IPS DF 6.9 (cell line): ENCODE results near the gene RALGPS1.

Experiments used
- DNase-seq: peaks from one replicate; pipeline ENCODE4 v3.0.0-alpha.2; 2013; ENCODE audit warnings: low read depth, low spot score
- H3K27ac ChIP-seq: one replicate; pipeline ENCODE4 v1.5.1; 2013; ENCODE audit warnings: low read length, control low read depth
- H3K27me3 ChIP-seq: 2 replicates; pipeline ENCODE4 v1.6.1; 2013; ENCODE audit warnings: mild to moderate bottlenecking, low read length; ENCODE audit not compliant: control insufficient read depth, insufficient read depth
- H3K36me3 ChIP-seq: 2 replicates; pipeline ENCODE4 v1.6.1; 2013; ENCODE audit warnings: low read length; ENCODE audit not compliant: control insufficient read depth, insufficient read depth
- H3K4me1 ChIP-seq: 2 replicates; pipeline ENCODE4 v1.6.1; 2013; ENCODE audit warnings: low read length; ENCODE audit not compliant: control insufficient read depth, insufficient read depth
- H3K4me3 ChIP-seq: 2 replicates; pipeline ENCODE4 v1.5.1; 2013; ENCODE audit warnings: mild to moderate bottlenecking, low read length
- H3K9me3 ChIP-seq: 2 replicates; pipeline ENCODE4 v1.6.1; 2013; ENCODE audit warnings: low read length, inconsistent platforms; ENCODE audit not compliant: control insufficient read depth, insufficient read depth
- WGBS: extraction: QIAGEN DNeasy Blood & Tissue Kit; methylation state at CpG from one replicate; pipeline ENCODE4 v1.1.7; 2013; ENCODE audit warnings: mixed read lengths, missing lambda C conversion rate; ENCODE audit not compliant: insufficient read length, insufficient coverage; 5-methylcytosine and 5-hydroxymethylcytosine counted together

The RALGPS1 gene

DNA sequence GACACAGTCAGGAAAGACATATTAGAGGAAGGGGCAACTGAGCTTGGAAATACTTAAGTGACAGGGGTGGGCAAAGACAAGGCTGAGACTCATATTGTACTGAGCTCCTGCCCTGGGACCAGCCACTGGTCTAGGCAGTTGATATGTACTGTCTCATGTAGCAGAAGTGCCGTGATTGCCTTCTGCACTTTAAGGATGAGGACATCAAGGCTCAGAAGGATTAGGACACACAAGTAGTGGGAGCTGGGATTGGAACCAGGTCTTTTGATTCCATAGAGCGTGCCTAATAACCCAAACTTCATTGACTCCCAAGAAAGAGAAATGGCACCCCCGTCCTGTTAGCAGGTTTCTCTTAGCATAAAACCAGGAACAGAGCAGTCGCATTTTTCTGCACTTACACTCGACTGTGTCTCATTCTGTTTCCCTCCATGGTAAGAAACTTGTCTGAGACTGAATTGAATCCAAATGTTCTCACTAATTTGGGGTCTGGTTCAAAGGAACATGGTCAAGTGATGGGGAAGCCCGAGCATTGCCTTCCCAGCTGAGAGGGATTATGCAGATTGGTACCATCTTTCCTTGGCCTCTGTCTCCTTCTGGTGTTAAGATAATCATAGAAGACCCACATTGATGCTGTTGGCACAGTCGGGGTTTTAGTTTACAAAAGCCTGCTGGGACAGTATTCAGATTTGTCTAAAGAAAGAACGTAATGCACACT lies 137.5 kb downstream of the RALGPS1 start:
- WGBS, result no CpG with 5 or more reads among the region's 8 CpGs

DNA sequence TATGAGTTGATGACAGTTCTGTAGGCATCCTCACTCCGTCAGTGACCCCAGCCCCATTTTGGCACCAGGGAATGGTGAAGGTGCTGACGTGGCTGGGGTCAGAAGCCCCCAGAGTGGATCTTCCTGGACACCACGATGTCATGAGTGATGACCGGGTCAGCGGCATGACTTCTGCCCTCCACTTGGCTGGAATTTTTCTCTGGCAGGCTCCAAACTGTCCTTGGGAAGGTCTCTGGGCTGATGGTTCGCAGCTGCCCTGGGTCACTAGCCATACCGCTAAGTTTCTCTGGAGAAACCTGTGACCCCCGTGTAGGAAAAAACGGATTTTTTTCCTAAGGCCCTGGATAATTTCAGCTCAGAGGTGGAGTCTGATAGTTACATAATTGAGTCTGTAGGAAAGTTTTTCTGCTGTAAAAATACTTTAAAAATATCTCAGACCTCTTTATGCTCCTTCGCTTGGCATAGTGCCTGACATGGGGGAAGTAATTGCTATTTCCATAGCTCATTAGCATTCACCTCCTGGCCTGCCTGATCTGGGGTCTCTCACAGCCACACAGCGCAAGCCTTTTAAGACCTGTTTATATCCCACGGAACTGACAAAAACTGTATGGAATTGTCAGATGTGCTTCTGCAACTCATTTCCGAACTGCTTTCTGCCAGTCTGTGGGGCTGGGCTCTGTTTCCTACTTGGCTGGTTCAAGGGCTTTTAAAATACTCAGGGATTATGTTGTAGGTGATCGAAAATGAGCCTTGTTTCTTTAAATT lies 138.7 kb downstream of the RALGPS1 start:
- Histone ChIP-seq H3K4me3 (no peak overlapping the region), H3K27me3 (no peaks in the 10 kb centered on the region), H3K4me1 (no peaks in the 10 kb centered on the region; the same call in 1 of the 2 replicates), H3K36me3 (no peaks in the 10 kb centered on the region), H3K9me3 (no peaks in the 10 kb centered on the region), H3K27ac (no peak overlapping the region)
- WGBS, result no CpG with 5 or more reads among the region's 14 CpGs
- no peak for DNase-seq

More for the DNA sequence above, 137.5 kb downstream of the RALGPS1 start:
- no peak overlapping the region for H3K27ac ChIP-seq
- no peaks in the 10 kb centered on the region for H3K27me3 ChIP-seq
- no peak for DNase-seq
- no peaks in the 10 kb centered on the region for H3K9me3 ChIP-seq
- no peaks in the 10 kb centered on the region; the same call in 1 of the 2 replicates for H3K4me1 ChIP-seq
- no peak overlapping the region for H3K4me3 ChIP-seq
- no peaks in the 10 kb centered on the region for H3K36me3 ChIP-seq

DNA sequence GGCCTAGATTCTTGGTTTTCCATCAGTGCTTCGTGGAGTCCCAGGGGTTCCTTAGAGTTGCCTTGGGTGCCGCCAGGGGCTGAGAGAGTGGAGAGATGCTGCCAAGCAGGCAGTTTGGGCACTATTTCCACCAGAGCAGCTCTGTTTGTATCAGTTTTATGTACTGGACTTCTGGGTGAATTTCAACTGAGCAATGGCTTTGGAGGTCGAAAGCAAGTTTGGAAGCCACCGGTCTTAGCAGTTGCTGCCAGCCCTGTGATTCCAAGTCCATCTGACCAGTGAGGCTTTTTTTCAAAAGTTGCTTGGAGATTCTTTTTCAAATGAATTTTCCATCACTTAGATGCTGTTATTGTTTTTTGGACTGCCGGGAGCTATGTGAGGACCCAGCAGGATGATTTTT lies 139.4 kb downstream of the RALGPS1 start:
- H3K4me3 ChIP-seq, result no peak overlapping the region
- no peak for DNase-seq
- WGBS, result no CpG with 5 or more reads among the region's 5 CpGs
- no peak overlapping the region for H3K27ac ChIP-seq
- H3K4me1 ChIP-seq, result no peaks in the 10 kb centered on the region; the same call in 1 of the 2 replicates
- no peaks in the 10 kb centered on the region for H3K9me3 ChIP-seq
- H3K27me3 ChIP-seq, result no peaks in the 10 kb centered on the region
- no peaks in the 10 kb centered on the region for H3K36me3 ChIP-seq

DNA sequence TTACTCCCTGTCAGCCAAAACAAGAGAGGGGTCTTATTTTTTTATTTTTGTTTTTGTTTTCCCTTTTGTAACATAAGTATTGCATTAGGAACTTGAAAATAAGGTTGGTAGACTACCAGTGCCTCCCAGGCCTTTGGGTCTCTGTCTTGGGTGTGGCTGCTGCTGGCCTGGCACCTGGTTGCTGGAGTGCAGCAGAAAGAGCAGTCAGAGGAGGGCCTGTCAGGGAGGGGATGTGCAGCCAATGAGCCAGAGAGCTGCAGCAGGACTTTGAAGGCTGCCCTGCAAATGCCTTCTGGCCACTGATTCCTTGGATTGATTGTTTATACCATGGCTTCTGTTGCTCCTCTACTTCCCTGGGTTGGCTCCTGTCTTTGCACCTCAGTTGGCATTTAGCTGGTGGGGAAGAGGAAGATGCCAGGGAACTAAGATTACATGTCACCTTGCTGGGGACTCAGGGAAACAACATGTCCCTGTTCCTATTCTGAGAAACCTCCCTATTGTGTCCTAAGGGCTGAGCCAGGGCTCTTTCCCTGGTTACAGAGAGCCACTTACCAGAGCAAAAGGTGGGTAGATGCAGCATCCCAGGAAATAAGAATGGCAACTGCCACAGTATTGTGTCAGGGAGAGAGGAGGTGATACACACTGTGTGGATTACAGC lies 141.3 kb downstream of the RALGPS1 start:
- Histone ChIP-seq H3K9me3 (no peaks in the 10 kb centered on the region), H3K36me3 (no peaks in the 10 kb centered on the region), H3K4me1 (no peaks in the 10 kb centered on the region; the same call in 1 of the 2 replicates), H3K27me3 (no peaks in the 10 kb centered on the region), H3K4me3 (no peak overlapping the region), H3K27ac (no peak overlapping the region)
- DNase-seq, result no peak

DNA sequence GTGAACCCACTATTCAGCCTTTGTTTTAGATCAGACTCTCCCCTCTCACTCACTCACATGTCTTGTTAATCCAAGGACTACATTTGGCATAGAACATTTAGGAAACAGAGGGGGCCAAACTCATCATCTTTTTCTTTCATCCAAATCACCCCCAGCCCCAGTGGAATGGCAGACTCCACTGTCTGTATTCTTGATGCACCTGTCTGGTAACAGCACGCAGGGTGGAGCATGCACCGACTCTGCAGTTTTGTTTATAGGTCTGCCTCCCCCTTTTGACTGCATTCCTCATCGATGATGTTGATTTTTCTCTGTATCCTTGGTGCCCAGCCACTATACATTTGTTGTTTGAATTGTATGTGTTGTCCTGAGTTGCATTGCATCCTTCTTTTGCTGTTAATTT lies 141.9 kb downstream of the RALGPS1 start:
- no CpG with 5 or more reads among the region's 3 CpGs for WGBS
- DNase-seq, result no peak

GRCh38 chr9:127058011-127058644 lies 143.5 kb downstream of the RALGPS1 start:
- WGBS, result 100% methylated on average over 1 of the region's 7 CpGs
- H3K9me3 ChIP-seq, result no peaks in the 10 kb centered on the region
- no peaks in the 10 kb centered on the region; the same call in 1 of the 2 replicates for H3K4me1 ChIP-seq
- H3K27ac ChIP-seq, result no peak overlapping the region
- DNase-seq, result no peak
- no peaks in the 10 kb centered on the region for H3K27me3 ChIP-seq
- no peaks in the 10 kb centered on the region for H3K36me3 ChIP-seq
- no peak overlapping the region for H3K4me3 ChIP-seq

More for the DNA sequence above, 141.9 kb downstream of the RALGPS1 start:
- Histone ChIP-seq H3K4me3 (no peak overlapping the region), H3K36me3 (no peaks in the 10 kb centered on the region), H3K9me3 (no peaks in the 10 kb centered on the region), H3K27me3 (no peaks in the 10 kb centered on the region), H3K27ac (no peak overlapping the region), H3K4me1 (no peaks in the 10 kb centered on the region; the same call in 1 of the 2 replicates)

GRCh38 chr9:127058645-127059021 lies 144.1 kb downstream of the RALGPS1 start:
- Histone ChIP-seq H3K36me3 (no peaks in the 10 kb centered on the region), H3K4me1 (no peaks in the 10 kb centered on the region; the same call in 1 of the 2 replicates), H3K9me3 (no peaks in the 10 kb centered on the region), H3K4me3 (no peak overlapping the region), H3K27ac (no peak overlapping the region), H3K27me3 (no peaks in the 10 kb centered on the region)
- no peak for DNase-seq
- WGBS, result no CpG with 5 or more reads among the region's 4 CpGs

DNA sequence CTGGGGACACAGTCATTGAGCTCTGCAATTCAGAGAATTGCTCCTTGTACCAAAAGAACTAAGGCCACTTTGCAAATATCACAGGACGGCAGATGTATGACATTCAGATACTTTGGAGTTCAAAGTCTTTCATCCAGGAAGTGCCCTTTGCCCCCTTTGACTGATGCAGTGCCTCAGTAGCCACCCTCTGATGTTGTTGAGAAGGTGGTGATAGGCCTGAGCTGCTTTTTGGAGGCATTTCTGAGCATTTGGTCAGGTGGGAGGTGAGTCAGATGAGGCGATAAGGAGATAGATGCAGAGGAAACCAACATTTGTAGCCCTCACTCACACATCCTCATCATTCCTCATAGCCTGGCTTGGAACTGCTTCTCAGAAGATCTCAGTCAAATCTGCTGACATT lies 144.4 kb downstream of the RALGPS1 start:
- no peaks in the 10 kb centered on the region for H3K36me3 ChIP-seq
- H3K4me1 ChIP-seq, result no peaks in the 10 kb centered on the region; the same call in 1 of the 2 replicates
- no peak for DNase-seq
- no peaks in the 10 kb centered on the region for H3K9me3 ChIP-seq
- no CpG with 5 or more reads among the region's 2 CpGs for WGBS
- no peak overlapping the region for H3K27ac ChIP-seq
- no peaks in the 10 kb centered on the region for H3K27me3 ChIP-seq
- H3K4me3 ChIP-seq, result no peak overlapping the region

DNA sequence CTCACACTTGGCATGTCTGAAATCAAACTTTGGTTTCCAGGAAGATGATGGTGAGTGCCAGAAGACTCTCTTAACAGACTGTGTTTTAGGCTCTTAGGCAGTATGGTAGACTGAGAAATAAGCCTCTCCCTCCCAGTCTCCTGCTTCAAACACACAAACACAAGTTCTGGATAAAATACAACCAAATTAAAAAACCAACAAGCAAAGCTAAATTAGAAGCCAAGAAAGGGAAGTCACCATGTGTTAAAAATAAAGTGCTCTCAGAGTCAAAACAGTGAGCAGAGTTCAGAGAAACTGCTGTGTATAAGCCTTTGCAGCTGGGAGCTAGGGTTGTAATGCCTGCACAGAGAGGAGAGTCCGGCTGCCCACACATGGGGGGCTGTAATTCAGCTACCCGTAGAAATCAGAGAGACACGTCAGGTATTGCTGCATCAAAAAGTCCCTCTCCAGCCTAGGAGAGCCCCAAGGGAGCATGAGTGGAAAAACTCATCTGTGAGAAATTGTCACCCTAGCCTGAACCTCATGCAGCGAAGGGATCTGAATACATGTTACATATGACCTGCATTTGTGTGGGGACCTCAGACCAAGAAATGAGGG lies 145.3 kb downstream of the RALGPS1 start:
- WGBS, result no CpG with 5 or more reads among the region's 4 CpGs
- Histone ChIP-seq H3K36me3 (no peaks in the 10 kb centered on the region), H3K4me3 (no peak overlapping the region), H3K27me3 (no peaks in the 10 kb centered on the region), H3K4me1 (no peaks in the 10 kb centered on the region; the same call in 1 of the 2 replicates), H3K27ac (no peak overlapping the region), H3K9me3 (no peaks in the 10 kb centered on the region)
- no peak for DNase-seq

- WGBS, result no CpG with 5 or more reads among the region's 3 CpGs
- Histone ChIP-seq H3K4me3 (no peak overlapping the region), H3K9me3 (no peaks in the 10 kb centered on the region), H3K27ac (no peak overlapping the region), H3K36me3 (no peaks in the 10 kb centered on the region), H3K27me3 (no peaks in the 10 kb centered on the region), H3K4me1 (no peaks in the 10 kb centered on the region; the same call in 1 of the 2 replicates)
- no peak for DNase-seq
Measured at GRCh38 chr9:127061411-127061810, 146.8 kb downstream of the RALGPS1 start.
